ENCODE data around the gene LCE3D.

- TF ChIP-seq POLR2AphosphoS5 (IDR thresholded peaks at IDR 0.05) (no peak), CTCF (IDR thresholded peaks at IDR 0.05; ENCODE audit: poor library complexity, severe bottlenecking) (no peak)
Measured at GRCh38 chr1:152533327-152533938, 46.9 kb downstream of the LCE3D start.
